Osteocyte (in vitro differentiated cells): ENCODE measurements around the gene SGCD. TPM values are rescaled to one million over a fixed set of nuclear protein-coding genes. Genes with fewer than 3 reads are reported as not detected.

ENCODE experiments used
- DNase-seq: peaks from one replicate; pipeline ENCODE4 v3.0.0; 2021; ENCODE audit warnings: mixed read lengths; ENCODE audit not compliant: unreplicated experiment; ENCODE audit errors: extremely low spot score
- H3K27ac Mint-ChIP-seq: one replicate; pipeline ENCODE4 v1.8.0; 2021; ENCODE audit warnings: mild to moderate bottlenecking, mixed read lengths; ENCODE audit not compliant: unreplicated experiment
- H3K27me3 Mint-ChIP-seq: one replicate; pipeline ENCODE4 v1.8.0; 2021; ENCODE audit warnings: mixed read lengths; ENCODE audit not compliant: unreplicated experiment
- H3K36me3 Mint-ChIP-seq: one replicate; pipeline ENCODE4 v1.8.0; 2021; ENCODE audit warnings: mixed read lengths; ENCODE audit not compliant: unreplicated experiment
- H3K4me1 Mint-ChIP-seq: one replicate; pipeline ENCODE4 v1.8.0; 2021; ENCODE audit warnings: mixed read lengths; ENCODE audit not compliant: unreplicated experiment
- H3K4me3 Mint-ChIP-seq: one replicate; pipeline ENCODE4 v1.8.0; 2021; ENCODE audit warnings: mild to moderate bottlenecking, moderate library complexity, mixed read lengths; ENCODE audit not compliant: unreplicated experiment
- H3K9me3 Mint-ChIP-seq: one replicate; pipeline ENCODE4 v1.8.0; 2021; ENCODE audit warnings: mixed read lengths; ENCODE audit not compliant: unreplicated experiment
- total RNA-seq: library from RNA; stranded (reverse); gene quantifications from 2 replicates; pipeline ENCODE4 v1.2.1, GENCODE V29; 2021
- TF ChIP-seq, protein P1 (sequence below): fragments of 200-600 bp; sonication (generic); IDR thresholded peaks from 2 replicates; pipeline ENCODE4 v1.5.0; 2021; ENCODE audit warnings: antibody characterized with exemption, mild to moderate bottlenecking, moderate library complexity

SGCD gene
- total RNA-seq, 1 donor from 2014 or later = 13.1 TPM

DNA sequence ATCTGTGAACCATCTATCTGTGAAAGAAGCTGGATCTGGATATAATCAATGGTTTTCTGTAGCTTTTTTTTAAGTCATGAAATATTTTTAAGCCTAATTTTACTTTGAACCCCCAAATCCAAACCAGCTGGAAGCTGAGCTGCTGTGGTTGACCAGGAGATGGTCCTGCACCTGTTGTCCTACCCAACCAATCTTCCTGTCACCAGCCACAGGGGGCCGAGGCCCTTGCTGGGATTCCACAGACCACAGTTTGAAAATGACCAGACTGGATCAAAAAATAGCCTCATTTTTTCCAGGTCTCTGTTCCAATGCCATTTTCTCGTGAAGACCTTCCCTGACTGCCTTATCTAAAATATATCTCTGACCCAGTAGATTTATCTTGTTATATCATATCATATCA is 200.6 kb downstream of the SGCD start:
- no peak for DNase-seq
- peaks cover 18% of the 10 kb centered on the region for H3K4me1 Mint-ChIP-seq
- no peak overlapping the region for H3K4me3 Mint-ChIP-seq
- H3K9me3 Mint-ChIP-seq = peaks cover 19% of the 10 kb centered on the region
- TF ChIP-seq, protein P1, sequence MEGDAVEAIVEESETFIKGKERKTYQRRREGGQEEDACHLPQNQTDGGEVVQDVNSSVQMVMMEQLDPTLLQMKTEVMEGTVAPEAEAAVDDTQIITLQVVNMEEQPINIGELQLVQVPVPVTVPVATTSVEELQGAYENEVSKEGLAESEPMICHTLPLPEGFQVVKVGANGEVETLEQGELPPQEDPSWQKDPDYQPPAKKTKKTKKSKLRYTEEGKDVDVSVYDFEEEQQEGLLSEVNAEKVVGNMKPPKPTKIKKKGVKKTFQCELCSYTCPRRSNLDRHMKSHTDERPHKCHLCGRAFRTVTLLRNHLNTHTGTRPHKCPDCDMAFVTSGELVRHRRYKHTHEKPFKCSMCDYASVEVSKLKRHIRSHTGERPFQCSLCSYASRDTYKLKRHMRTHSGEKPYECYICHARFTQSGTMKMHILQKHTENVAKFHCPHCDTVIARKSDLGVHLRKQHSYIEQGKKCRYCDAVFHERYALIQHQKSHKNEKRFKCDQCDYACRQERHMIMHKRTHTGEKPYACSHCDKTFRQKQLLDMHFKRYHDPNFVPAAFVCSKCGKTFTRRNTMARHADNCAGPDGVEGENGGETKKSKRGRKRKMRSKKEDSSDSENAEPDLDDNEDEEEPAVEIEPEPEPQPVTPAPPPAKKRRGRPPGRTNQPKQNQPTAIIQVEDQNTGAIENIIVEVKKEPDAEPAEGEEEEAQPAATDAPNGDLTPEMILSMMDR = no peak
- H3K36me3 Mint-ChIP-seq = no peaks in the 10 kb centered on the region
- no peak overlapping the region for H3K27ac Mint-ChIP-seq
- no peaks in the 10 kb centered on the region for H3K27me3 Mint-ChIP-seq

DNA sequence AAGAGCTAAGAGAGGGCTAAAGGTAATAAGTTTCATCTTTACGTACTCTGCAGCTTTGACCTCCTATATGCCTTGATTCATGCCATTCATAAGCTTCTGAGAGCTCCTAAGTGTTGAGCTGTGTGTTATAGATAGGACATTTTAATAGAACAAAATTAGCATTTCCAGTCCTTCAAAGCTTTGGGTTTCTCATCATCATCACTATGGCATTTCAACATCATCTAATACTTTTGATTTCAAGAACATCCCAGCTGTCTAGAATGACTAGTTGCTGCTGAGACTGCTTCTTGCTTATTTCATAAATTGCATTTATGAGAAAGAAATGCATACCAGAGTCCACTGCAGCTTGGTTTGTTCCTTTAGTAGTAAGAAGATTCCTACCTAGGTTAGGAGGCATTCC is 201.7 kb downstream of the SGCD start:
- Mint-ChIP-seq H3K27ac (no peak overlapping the region), H3K36me3 (no peaks in the 10 kb centered on the region), H3K4me3 (no peak overlapping the region), H3K27me3 (no peaks in the 10 kb centered on the region), H3K4me1 (peaks cover 18% of the 10 kb centered on the region), H3K9me3 (peaks cover 19% of the 10 kb centered on the region)
- TF ChIP-seq, protein P1 = no peak
- DNase-seq = no peak

DNA sequence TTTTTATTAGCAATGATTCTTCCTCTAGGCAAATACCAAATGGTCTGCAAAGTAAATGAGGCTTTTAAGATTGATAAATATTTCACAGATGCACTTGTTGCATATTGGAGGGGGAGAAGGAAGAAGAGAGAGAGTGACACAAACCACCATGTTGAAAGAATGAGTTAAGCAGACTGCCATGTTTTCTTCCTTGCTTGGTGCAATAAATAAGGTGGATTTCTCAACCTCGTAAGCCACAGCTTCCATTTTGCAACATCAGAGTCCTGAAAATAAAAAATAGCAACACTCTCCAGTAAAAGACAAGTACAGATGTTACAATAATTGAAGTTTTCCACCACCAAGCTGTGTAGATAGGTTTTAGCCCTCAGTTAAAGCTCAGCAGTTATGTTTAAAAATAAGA is 202.9 kb downstream of the SGCD start:
- Mint-ChIP-seq H3K27ac (no peak overlapping the region), H3K4me3 (no peak overlapping the region)

DNA sequence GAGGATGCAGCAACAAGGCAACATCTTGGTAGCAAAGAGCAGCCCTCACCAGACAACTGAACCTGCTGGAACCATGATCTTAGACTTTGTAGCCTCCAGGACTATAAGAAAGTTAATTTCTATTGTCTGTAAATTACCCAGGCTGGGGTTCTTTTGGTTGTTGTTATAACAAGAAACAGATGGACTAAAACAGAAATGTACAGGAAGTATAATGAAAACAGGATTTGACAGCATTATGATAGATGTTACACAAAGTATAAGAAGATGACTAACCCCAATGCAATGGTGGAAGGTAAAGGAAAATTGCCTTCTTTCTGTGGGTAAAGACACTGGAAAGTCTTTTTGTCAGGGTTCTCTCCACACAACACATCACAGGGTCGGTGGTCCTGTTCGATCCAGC is 204.2 kb downstream of the SGCD start:
- TF ChIP-seq, protein P1 = no peak
- DNase-seq = no peak

More for the DNA sequence above, 202.9 kb downstream of the SGCD start:
- Mint-ChIP-seq H3K27me3 (no peaks in the 10 kb centered on the region), H3K36me3 (no peaks in the 10 kb centered on the region), H3K9me3 (peaks cover 23% of the 10 kb centered on the region), H3K4me1 (peaks cover 21% of the 10 kb centered on the region)
- TF ChIP-seq, protein P1 = no peak
- no peak for DNase-seq

DNA sequence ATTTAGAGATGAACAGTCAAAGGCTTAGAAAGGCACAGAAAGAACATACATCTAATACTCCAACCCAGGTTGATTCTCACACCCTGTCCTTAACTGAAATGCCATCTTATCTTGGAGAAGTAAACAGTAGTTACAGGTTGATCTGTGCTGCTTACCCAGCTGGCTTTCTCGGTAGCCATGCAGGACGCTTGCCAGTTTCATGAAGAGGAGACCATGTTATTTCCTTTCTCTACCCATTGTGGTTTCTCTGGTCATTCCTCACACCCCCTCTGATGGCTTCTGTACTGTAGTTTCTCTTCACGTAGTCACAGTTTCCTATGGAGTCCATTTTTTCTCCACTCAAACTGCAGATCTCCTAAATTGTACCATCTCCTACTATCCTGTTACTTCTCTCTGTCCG is 206.0 kb downstream of the SGCD start:
- peaks cover 11% of the 10 kb centered on the region for H3K9me3 Mint-ChIP-seq
- DNase-seq = no peak
- TF ChIP-seq, protein P1 = no peak
- no peaks in the 10 kb centered on the region for H3K27me3 Mint-ChIP-seq
- peaks cover 21% of the 10 kb centered on the region for H3K4me1 Mint-ChIP-seq
- H3K36me3 Mint-ChIP-seq = no peaks in the 10 kb centered on the region
- H3K4me3 Mint-ChIP-seq = no peak overlapping the region
- no peak overlapping the region for H3K27ac Mint-ChIP-seq

More for the DNA sequence above, 204.2 kb downstream of the SGCD start:
- Mint-ChIP-seq H3K4me1 (peaks cover 21% of the 10 kb centered on the region), H3K4me3 (no peak overlapping the region), H3K36me3 (no peaks in the 10 kb centered on the region), H3K27me3 (no peaks in the 10 kb centered on the region), H3K9me3 (peaks cover 12% of the 10 kb centered on the region), H3K27ac (no peak overlapping the region)
